ENCODE data around the gene C19orf38. TPM values are rescaled to one million over a fixed set of nuclear protein-coding genes. Genes with fewer than 3 reads are reported as not detected.
A peak's percentile ranks its signal among the peaks of the same experiment; 100 is the strongest.

The C19orf38 gene
- total and polyA plus RNA-seq, 2 of the 4 experiments (the other 2 are of a cell fraction) = 0.18 to 0.19 TPM

GRCh38 chr19:10809651-10810285 lies 38.4 kb upstream of the C19orf38 start:
- Histone ChIP-seq H3K9ac (ENCODE audit: low read depth, low read length) (no peak overlapping the region), H2AFZ (replicated peaks; ENCODE audit: low read length, poor library complexity) (no peak overlapping the region), H3K9me3 (ENCODE audit: control insufficient read depth, insufficient read depth, low read length) (no peaks in the 10 kb centered on the region), H3K4me1 (ENCODE audit: control insufficient read depth, insufficient read depth, low read length) (peaks cover 7% of the 10 kb centered on the region), H3K79me1 (ENCODE audit: low read depth in 1 of 2, low read length in 2 of 2) (peaks cover 3 to 40% of the 10 kb centered on the region in 2 experiments; a peak in 3 of 4 replicates), H3K4me3 (ENCODE audit: insufficient read depth, low read depth, low read length) (no peak overlapping the region), H4K5ac (ENCODE audit: low read depth, low read length) (no peak overlapping the region), H3K27me3 (ENCODE audit: control insufficient read depth, insufficient read depth, low read length) (no peaks in the 10 kb centered on the region), H3K14ac (replicated peaks; ENCODE audit: low read depth, low read length) (no peak overlapping the region), H2AK9ac (replicated peaks; ENCODE audit: low read depth, low read length, poor library complexity) (peak overlapping the region; percentile 34), H3K36me3 (ENCODE audit: control insufficient read depth, insufficient read depth, low read length) (peaks cover 57% of the 10 kb centered on the region), H3K56ac (ENCODE audit: extremely low read depth, insufficient read depth, low read length) (no peak overlapping the region), H3K9me1 (ENCODE audit: insufficient read depth, low read length) (peaks cover 8% of the 10 kb centered on the region), H2BK15ac (ENCODE audit: low read depth, low read length) (no peak overlapping the region), H3K4me2 (ENCODE audit: low read depth, low read length) (no peak overlapping the region), H2BK5ac (ENCODE audit: low read depth, low read length, poor library complexity, severe bottlenecking) (no peak overlapping the region), H2BK20ac (ENCODE audit: low read depth, low read length) (no peak overlapping the region), H4K20me1 (ENCODE audit: insufficient read depth, low read length) (no peaks in the 10 kb centered on the region; the same call in 1 of the 2 replicates), H3K27ac (ENCODE audit: insufficient read depth, low read length) (no peak overlapping the region), H2BK120ac (ENCODE audit: low read depth, low read length) (no peak overlapping the region), H3K4ac (ENCODE audit: low read depth, low read length) (no peak overlapping the region), H4K91ac (ENCODE audit: insufficient read depth, low read depth, low read length) (no peak overlapping the region), H2AK5ac (ENCODE audit: low read depth, low read length) (0 out of 2 replicates have a peak overlapping the region, but pooled peaks have one; percentile 21), H3K23ac (ENCODE audit: low read depth, low read length) (no peak overlapping the region), H3K18ac (ENCODE audit: low read depth, low read length) (no peak overlapping the region), H4K8ac (ENCODE audit: low read depth in 2 of 2, low read length in 2 of 2) (no peak overlapping the region)
- intact Hi-C loops (cut with micrococcal nuclease) (no loop called here), dilution Hi-C loops (cut with HindIII; ENCODE audit: low sequenced_read_pairs, unreplicated experiment) (no loop called here), in situ Hi-C loops (cut with MboI; ENCODE audit: low sequenced_read_pairs) (no loop called here)
- BruUV-seq (replicated peaks) = no TSS peak
- TF ChIP-seq CEBPB (IDR thresholded peaks at IDR 0.05; ENCODE audit: low read depth, low read length) (no peak), RFX5 (IDR thresholded peaks at IDR 0.05; ENCODE audit: low read depth, low read length) (no peak), MXI1 (IDR thresholded peaks at IDR 0.05; ENCODE audit: borderline replicate concordance, low read depth, low read length) (no peak), NFE2L2 (IDR thresholded peaks at IDR 0.05; ENCODE audit: low read depth, low read length) (no peak), BHLHE40 (IDR thresholded peaks at IDR 0.05; ENCODE audit: low read depth, low read length) (no peak), FOS (IDR thresholded peaks at IDR 0.05; ENCODE audit: low read depth, low read length) (no peak), MAFK (IDR thresholded peaks at IDR 0.05; ENCODE audit: low read depth, low read length) (no peak), POLR2A (IDR thresholded peaks at IDR 0.05; ENCODE audit: low read depth, low read length) (no peak)
- TF ChIP-seq, protein P1, sequence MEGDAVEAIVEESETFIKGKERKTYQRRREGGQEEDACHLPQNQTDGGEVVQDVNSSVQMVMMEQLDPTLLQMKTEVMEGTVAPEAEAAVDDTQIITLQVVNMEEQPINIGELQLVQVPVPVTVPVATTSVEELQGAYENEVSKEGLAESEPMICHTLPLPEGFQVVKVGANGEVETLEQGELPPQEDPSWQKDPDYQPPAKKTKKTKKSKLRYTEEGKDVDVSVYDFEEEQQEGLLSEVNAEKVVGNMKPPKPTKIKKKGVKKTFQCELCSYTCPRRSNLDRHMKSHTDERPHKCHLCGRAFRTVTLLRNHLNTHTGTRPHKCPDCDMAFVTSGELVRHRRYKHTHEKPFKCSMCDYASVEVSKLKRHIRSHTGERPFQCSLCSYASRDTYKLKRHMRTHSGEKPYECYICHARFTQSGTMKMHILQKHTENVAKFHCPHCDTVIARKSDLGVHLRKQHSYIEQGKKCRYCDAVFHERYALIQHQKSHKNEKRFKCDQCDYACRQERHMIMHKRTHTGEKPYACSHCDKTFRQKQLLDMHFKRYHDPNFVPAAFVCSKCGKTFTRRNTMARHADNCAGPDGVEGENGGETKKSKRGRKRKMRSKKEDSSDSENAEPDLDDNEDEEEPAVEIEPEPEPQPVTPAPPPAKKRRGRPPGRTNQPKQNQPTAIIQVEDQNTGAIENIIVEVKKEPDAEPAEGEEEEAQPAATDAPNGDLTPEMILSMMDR (conservative IDR thresholded peaks at IDR 0.05; ENCODE audit: low read depth, low read length) = no peak
- TF ChIP-seq, protein P2, sequence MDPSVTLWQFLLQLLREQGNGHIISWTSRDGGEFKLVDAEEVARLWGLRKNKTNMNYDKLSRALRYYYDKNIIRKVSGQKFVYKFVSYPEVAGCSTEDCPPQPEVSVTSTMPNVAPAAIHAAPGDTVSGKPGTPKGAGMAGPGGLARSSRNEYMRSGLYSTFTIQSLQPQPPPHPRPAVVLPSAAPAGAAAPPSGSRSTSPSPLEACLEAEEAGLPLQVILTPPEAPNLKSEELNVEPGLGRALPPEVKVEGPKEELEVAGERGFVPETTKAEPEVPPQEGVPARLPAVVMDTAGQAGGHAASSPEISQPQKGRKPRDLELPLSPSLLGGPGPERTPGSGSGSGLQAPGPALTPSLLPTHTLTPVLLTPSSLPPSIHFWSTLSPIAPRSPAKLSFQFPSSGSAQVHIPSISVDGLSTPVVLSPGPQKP (IDR thresholded peaks at IDR 0.05; ENCODE audit: borderline replicate concordance, low read depth, low read length) = no peak
- DNase-seq (no peak), ATAC-seq (ENCODE audit: low read depth) (no peak)
- POLR2A ChIA-PET (ENCODE audit: unreplicated experiment) = no interaction called here
- WGBS, 2 experiments (ENCODE audit: extremely low coverage in 2 of 2, insufficient read length in 1 of 2) = 95% methylated on average over 7 of the region's 15 CpGs; no CpG with 5 or more reads in 1 of the 2 experiments
- CTCF ChIA-PET = no interaction called here

Data from IMR-90 (cell line).